ENCODE data around the gene RPS6KA5. TPM values are rescaled to one million over a fixed set of nuclear protein-coding genes. Genes with fewer than 3 reads are reported as not detected.
"Not testable (repeated sequence)": the region's sequence is repeated elsewhere in the genome, so short reads cannot be mapped to it uniquely, and the experiment has no call there.

RPS6KA5 gene
- total RNA-seq, 2 donors from 2014 or later, result 3.3 to 5.1 TPM

DNA sequence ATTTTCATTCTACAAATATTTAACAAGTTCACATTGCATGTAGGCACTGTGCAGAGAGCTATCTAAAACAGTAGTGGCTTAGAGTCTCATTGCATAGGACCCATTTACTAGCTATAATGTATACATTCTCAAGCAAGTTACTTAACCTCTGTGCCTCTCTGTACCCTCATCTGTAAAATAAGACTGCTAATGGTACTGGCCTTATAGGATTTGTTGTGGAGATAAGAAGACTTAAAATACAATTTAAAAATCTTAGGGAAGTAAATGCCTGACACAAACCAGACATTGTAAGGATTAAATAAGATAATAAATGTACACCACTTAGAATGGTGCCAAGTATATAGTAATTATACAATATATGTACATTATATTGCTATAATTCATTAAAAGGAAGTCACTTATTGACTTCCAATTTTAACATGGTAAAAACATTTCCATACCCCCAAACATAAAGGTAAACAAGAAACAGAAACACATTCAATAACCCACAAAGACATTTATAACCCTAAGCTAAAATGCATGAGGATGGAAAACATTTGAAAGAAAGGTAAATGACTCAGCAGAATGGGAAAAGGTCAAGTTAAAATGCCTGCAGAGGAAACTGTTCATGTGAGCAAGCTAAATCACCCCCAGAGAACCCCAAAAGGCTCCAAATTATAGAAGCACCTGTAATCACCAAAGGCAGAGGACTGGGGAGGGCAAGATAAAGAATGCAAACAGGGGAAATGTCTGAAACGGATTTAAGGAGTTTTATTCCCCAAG is 30.8 kb downstream of the RPS6KA5 start:
- H3K27ac Mint-ChIP-seq, result peak overlapping the region; percentile 44
- WGBS, 2 experiments (ENCODE audit: insufficient coverage in 1 of 2, insufficient read length in 1 of 2), result 75 to 80% methylated on average over 1 of the region's 1 CpG
- Histone ChIP-seq H3K27ac (ENCODE audit: low read depth, low read length) (no peak overlapping the region), H3K4me1 (ENCODE audit: control insufficient read depth, insufficient read depth, low read length) (no peaks in the 10 kb centered on the region), H3K4me3 (ENCODE audit: low read length) (no peak overlapping the region), H3K36me3 (ENCODE audit: control insufficient read depth, insufficient read depth, low read length) (no peaks in the 10 kb centered on the region), H3K27me3 (ENCODE audit: control insufficient read depth, insufficient read depth, low read length, poor library complexity, severe bottlenecking) (no peaks in the 10 kb centered on the region), H3K9me3 (ENCODE audit: control insufficient read depth, low read length) (no peaks in the 10 kb centered on the region), H3K9ac (ENCODE audit: extremely low read depth, low read length, poor library complexity, severe bottlenecking) (no peak overlapping the region)
- H3K4me1 Mint-ChIP-seq, result peaks cover 9% of the 10 kb centered on the region
- H3K36me3 Mint-ChIP-seq (ENCODE audit: low read depth), result no peaks in the 10 kb centered on the region
- H3K27me3 Mint-ChIP-seq (ENCODE audit: insufficient read depth), result no peaks in the 10 kb centered on the region
- peaks cover 2% of the 10 kb centered on the region for H3K9me3 Mint-ChIP-seq
- no peak for DNase-seq
- TF ChIP-seq, protein P1, sequence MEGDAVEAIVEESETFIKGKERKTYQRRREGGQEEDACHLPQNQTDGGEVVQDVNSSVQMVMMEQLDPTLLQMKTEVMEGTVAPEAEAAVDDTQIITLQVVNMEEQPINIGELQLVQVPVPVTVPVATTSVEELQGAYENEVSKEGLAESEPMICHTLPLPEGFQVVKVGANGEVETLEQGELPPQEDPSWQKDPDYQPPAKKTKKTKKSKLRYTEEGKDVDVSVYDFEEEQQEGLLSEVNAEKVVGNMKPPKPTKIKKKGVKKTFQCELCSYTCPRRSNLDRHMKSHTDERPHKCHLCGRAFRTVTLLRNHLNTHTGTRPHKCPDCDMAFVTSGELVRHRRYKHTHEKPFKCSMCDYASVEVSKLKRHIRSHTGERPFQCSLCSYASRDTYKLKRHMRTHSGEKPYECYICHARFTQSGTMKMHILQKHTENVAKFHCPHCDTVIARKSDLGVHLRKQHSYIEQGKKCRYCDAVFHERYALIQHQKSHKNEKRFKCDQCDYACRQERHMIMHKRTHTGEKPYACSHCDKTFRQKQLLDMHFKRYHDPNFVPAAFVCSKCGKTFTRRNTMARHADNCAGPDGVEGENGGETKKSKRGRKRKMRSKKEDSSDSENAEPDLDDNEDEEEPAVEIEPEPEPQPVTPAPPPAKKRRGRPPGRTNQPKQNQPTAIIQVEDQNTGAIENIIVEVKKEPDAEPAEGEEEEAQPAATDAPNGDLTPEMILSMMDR (conservative IDR thresholded peaks at IDR 0.05), result no peak
- H3K4me3 Mint-ChIP-seq, result no peak overlapping the region

DNA sequence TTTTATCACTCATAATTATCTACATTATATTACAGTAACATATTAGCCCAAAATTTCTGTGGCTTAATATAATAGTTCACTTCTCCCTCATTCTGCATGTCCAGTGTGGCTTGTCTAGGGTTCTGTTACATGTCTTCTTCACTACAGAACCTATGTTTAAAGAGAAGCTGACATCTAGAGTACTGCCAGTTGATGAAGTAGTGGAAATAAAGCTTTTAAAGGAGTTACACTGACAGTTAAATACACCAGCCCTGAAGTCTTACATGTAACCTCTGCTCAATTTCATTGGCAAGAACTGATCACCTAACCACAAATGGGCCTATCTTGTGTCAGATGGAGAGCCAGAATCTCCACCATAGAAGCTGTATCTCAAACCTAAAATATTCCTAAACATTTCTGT is 32.9 kb downstream of the RPS6KA5 start:
- Mint-ChIP-seq H3K4me3 (no peak overlapping the region), H3K27me3 (ENCODE audit: insufficient read depth) (no peaks in the 10 kb centered on the region), H3K27ac (no peak overlapping the region), H3K36me3 (ENCODE audit: low read depth) (no peaks in the 10 kb centered on the region), H3K4me1 (peaks cover 9% of the 10 kb centered on the region), H3K9me3 (no peaks in the 10 kb centered on the region)
- no peak for DNase-seq
- H3K27me3 ChIP-seq (ENCODE audit: control insufficient read depth, insufficient read depth, low read length, poor library complexity, severe bottlenecking), result no peaks in the 10 kb centered on the region
- TF ChIP-seq, protein P1 (conservative IDR thresholded peaks at IDR 0.05), result no peak
- no peak overlapping the region for H3K27ac ChIP-seq (ENCODE audit: low read depth, low read length)
- no peak overlapping the region for H3K4me3 ChIP-seq (ENCODE audit: low read length)
- H3K9ac ChIP-seq (ENCODE audit: extremely low read depth, low read length, poor library complexity, severe bottlenecking), result no peak overlapping the region
- no peaks in the 10 kb centered on the region for H3K36me3 ChIP-seq (ENCODE audit: control insufficient read depth, insufficient read depth, low read length)
- H3K4me1 ChIP-seq (ENCODE audit: control insufficient read depth, insufficient read depth, low read length), result no peaks in the 10 kb centered on the region
- H3K9me3 ChIP-seq (ENCODE audit: control insufficient read depth, low read length), result no peaks in the 10 kb centered on the region

DNA sequence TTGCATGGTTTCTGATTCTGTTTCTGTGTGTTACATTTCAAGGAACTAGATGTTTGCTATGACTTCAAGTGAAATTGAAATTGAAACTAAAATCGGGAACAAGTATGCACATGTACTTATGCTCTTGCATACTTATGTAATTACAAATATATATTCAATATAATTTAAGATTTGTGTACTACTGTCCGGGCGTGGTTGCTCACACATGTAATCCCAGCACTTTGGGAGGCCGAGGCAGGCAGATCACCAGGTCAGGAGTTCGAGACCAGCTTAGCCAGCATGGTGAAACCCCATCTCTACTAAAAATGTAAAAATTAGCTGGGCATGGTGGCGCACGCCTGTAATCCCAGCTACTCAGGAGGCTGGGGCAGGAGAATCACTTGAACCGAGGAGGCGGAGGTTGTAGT is 37.8 kb downstream of the RPS6KA5 start:
- not testable (repeated sequence) for H3K9me3 ChIP-seq (ENCODE audit: control insufficient read depth, low read length); H3K36me3 Mint-ChIP-seq (ENCODE audit: low read depth); H3K4me3 Mint-ChIP-seq; H3K4me1 Mint-ChIP-seq; H3K36me3 ChIP-seq (ENCODE audit: control insufficient read depth, insufficient read depth, low read length); H3K27me3 ChIP-seq (ENCODE audit: control insufficient read depth, insufficient read depth, low read length, poor library complexity, severe bottlenecking); H3K9ac ChIP-seq (ENCODE audit: extremely low read depth, low read length, poor library complexity, severe bottlenecking); H3K27ac Mint-ChIP-seq; H3K4me3 ChIP-seq (ENCODE audit: low read length); DNase-seq; H3K27me3 Mint-ChIP-seq (ENCODE audit: insufficient read depth); H3K9me3 Mint-ChIP-seq; H3K27ac ChIP-seq (ENCODE audit: low read depth, low read length); H3K4me1 ChIP-seq (ENCODE audit: control insufficient read depth, insufficient read depth, low read length)
- WGBS, 2 experiments (ENCODE audit: insufficient coverage in 1 of 2, insufficient read length in 1 of 2), result 94% methylated on average over 8 of the region's 9 CpGs; no CpG with 5 or more reads in 1 of the 2 experiments

Measured in endodermal cell (in vitro differentiated cells).